GM23338 (cell line): Measurements from ENCODE around the gene QRICH2. TPM values are rescaled to one million over a fixed set of nuclear protein-coding genes. Genes with fewer than 3 reads are reported as not detected.
A peak's percentile ranks its signal among the peaks of the same experiment; 100 is the strongest.

Experiments
- ATAC-seq: fragments of 200-7000 bp; cut with Tn5 transposase; 3 replicates; pipeline ENCODE4 v1.9.1; 2020
- DNase-seq: peaks from one replicate; pipeline ENCODE4 v3.0.0-alpha.2; 2015; ENCODE audit warnings: low spot score
- H2AFZ ChIP-seq: fragments of 200-600 bp; sonication (generic); 2 replicates; pipeline ENCODE4 v1.8.0; 2016; ENCODE audit warnings: antibody characterized with exemption, mild to moderate bottlenecking, moderate library complexity
- H3F3A ChIP-seq: fragments of 200-600 bp; sonication (generic); replicated peaks from 2 replicates; pipeline ENCODE4 v1.8.0; 2017; ENCODE audit warnings: antibody characterized with exemption, mixed run types, low read depth
- H3K27ac ChIP-seq: fragments of 200-600 bp; sonication (generic); 2 replicates; pipeline ENCODE4 v1.6.1; 2016; ENCODE audit warnings: low read depth
- H3K27me3 ChIP-seq: fragments of 200-600 bp; sonication (generic); 2 replicates; pipeline ENCODE4 v1.8.0; 2016; ENCODE audit warnings: mild to moderate bottlenecking, mixed run types, moderate library complexity; ENCODE audit not compliant: insufficient read depth
- H3K36me3 ChIP-seq: fragments of 200-600 bp; sonication (generic); 2 replicates; pipeline ENCODE4 v1.8.0; 2016; ENCODE audit warnings: mild to moderate bottlenecking; ENCODE audit not compliant: insufficient read depth
- H3K4me1 ChIP-seq: fragments of 200-600 bp; sonication (generic); 2 replicates; pipeline ENCODE4 v1.8.0; 2016; ENCODE audit warnings: mild to moderate bottlenecking, moderate library complexity; ENCODE audit not compliant: insufficient read depth
- H3K4me2 ChIP-seq: fragments of 200-600 bp; sonication (generic); 2 replicates; pipeline ENCODE4 v1.7.1; 2017; ENCODE audit warnings: mixed run types
- H3K4me3 ChIP-seq: fragments of 200-600 bp; sonication (generic); 2 replicates; pipeline ENCODE4 v1.6.1; 2016; ENCODE audit warnings: mixed run types
- H3K79me2 ChIP-seq: fragments of 200-600 bp; sonication (generic); replicated peaks from 2 replicates; pipeline ENCODE4 v1.8.0; 2017; ENCODE audit warnings: mild to moderate bottlenecking; ENCODE audit not compliant: insufficient read depth
- H3K9me2 ChIP-seq: fragments of 200-600 bp; sonication (generic); 2 replicates; pipeline ENCODE4 v1.8.0; 2017; ENCODE audit not compliant: insufficient read depth
- H4K20me1 ChIP-seq: fragments of 200-600 bp; sonication (generic); replicated peaks from 2 replicates; pipeline ENCODE4 v1.8.0; 2017; ENCODE audit warnings: mild to moderate bottlenecking; ENCODE audit not compliant: insufficient read depth
- H3K27ac Mint-ChIP-seq: 2 replicates; pipeline ENCODE4 v1.8.0; 2020; ENCODE audit warnings: inconsistent platforms, mild to moderate bottlenecking, moderate library complexity, mixed read lengths
- H3K27me3 Mint-ChIP-seq: 3 replicates; pipeline ENCODE4 v1.8.0; 2022; ENCODE audit warnings: low read depth, mild to moderate bottlenecking, moderate library complexity, mixed read lengths, inconsistent platforms; ENCODE audit not compliant: insufficient read depth, poor library complexity
- H3K36me3 Mint-ChIP-seq: 3 replicates; pipeline ENCODE4 v1.8.0; 2021; ENCODE audit warnings: low read depth, mild to moderate bottlenecking, inconsistent platforms, moderate library complexity, mixed read lengths
- H3K4me1 Mint-ChIP-seq: 3 replicates; pipeline ENCODE4 v1.8.0; 2020; ENCODE audit warnings: mild to moderate bottlenecking, inconsistent platforms, mixed read lengths
- H3K4me3 Mint-ChIP-seq: 3 replicates; pipeline ENCODE4 v1.8.0; 2021; ENCODE audit warnings: moderate library complexity, mild to moderate bottlenecking, inconsistent platforms, mixed read lengths
- H3K9me3 Mint-ChIP-seq: 3 replicates; pipeline ENCODE4 v1.8.0; 2020; ENCODE audit warnings: moderate library complexity, mild to moderate bottlenecking, inconsistent platforms, mixed read lengths
- CREB1 ChIP-seq: fragments of 250-450 bp; sonication (Bioruptor Pico); IDR thresholded peaks from 2 replicates; pipeline ENCODE4 v1.5.0; 2020; ENCODE audit warnings: low read depth, mild to moderate bottlenecking, moderate library complexity
- EZH2 ChIP-seq: fragments of 200-600 bp; sonication (generic); IDR thresholded peaks from one replicate; pipeline ENCODE4 v1.8.0; 2017; ENCODE audit warnings: antibody characterized with exemption, mild to moderate bottlenecking, low read depth; ENCODE audit not compliant: unreplicated experiment
- EZH2phosphoT487 ChIP-seq: fragments of 200-600 bp; sonication (generic); IDR thresholded peaks from one replicate; pipeline ENCODE4 v1.8.1; 2018; ENCODE audit warnings: antibody characterized with exemption; ENCODE audit not compliant: unreplicated experiment
- JUNB ChIP-seq: IDR thresholded peaks from one replicate; pipeline ENCODE4 v1.6.1; 2016; ENCODE audit warnings: antibody characterized with exemption; ENCODE audit not compliant: unreplicated experiment
- NANOG ChIP-seq: IDR thresholded peaks from 2 replicates; pipeline ENCODE4 v1.6.1; 2016; ENCODE audit warnings: antibody characterized with exemption, borderline replicate concordance
- STAT1 ChIP-seq: IDR thresholded peaks from one replicate; pipeline ENCODE4 v1.6.1; 2016; ENCODE audit warnings: antibody characterized with exemption; ENCODE audit not compliant: unreplicated experiment
- ZNF114 ChIP-seq: fragments of 250-450 bp; sonication (Bioruptor Pico); IDR thresholded peaks from 2 replicates; pipeline ENCODE4 v1.5.0; 2020; ENCODE audit warnings: mild to moderate bottlenecking, moderate library complexity
- polyA plus RNA-seq: library from polyadenylated mRNA; unstranded; fragments of >200 nt; fragmentation: Nextera tagmentation; extraction: Ambion mirVana; gene quantifications from 2 replicates; pipeline ENCODE4 v1.2.1, GENCODE V29; 2016
- total RNA-seq: library from RNA; depleted of rRNA; stranded (reverse); fragments of >200 nt; shearing (Covaris generic); gene quantifications from 2 replicates; pipeline ENCODE4 v1.2.3, GENCODE V29; 2014
- TF ChIP-seq, protein P1 (sequence below): fragments of 250-450 bp; sonication (Bioruptor Pico); IDR thresholded peaks from 2 replicates; pipeline ENCODE4 v1.5.0; 2020; ENCODE audit warnings: mild to moderate bottlenecking, moderate library complexity
- TF ChIP-seq, protein P2 (sequence below): IDR thresholded peaks from one replicate; pipeline ENCODE4 v1.6.1; 2018; ENCODE audit warnings: antibody characterized with exemption; ENCODE audit not compliant: unreplicated experiment
- TF ChIP-seq, protein P3 (sequence below), 2 experiments: fragments of 200-600 bp in 1 of 2; sonication (generic) in 1 of 2; conservative IDR thresholded peaks; 2 replicates each; pipeline versions ENCODE4 v1.5.1 to v1.6.1; 2016 to 2017; ENCODE audit warnings: antibody characterized with exemption in 2 of 2, low read depth in 2 of 2, mild to moderate bottlenecking in 2 of 2, moderate library complexity in 1 of 2

QRICH2 gene
- total and polyA plus RNA-seq, 2 experiments from 2014 or later = 2.2 to 3.7 TPM

DNA sequence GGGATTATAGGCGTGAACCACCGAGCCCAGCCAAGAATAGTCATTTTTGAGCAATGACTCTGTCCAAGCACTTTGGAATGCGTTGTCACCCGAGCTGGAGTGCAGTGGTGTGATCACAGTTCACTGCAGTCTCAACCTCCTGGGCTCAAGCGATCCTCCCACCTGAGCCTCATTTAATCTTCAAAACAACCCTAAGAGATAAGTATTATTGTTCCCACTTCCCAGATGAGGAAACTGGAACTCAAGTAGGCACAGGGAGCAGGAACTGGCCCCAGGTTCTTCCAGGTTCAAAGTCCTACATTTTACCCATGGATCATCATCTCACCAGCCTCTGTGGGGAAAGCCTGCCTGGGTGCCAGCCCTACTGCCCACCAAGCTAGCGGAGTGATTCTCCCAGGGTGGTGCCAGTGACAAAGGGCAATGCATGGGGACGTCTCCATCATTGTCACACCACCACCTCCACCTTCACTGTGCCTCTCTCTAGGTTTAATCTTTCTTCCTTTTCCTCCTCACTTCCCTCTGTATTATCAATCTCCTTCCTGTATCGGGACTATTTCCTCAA, 56.5 kb downstream of the QRICH2 start:
- peaks cover 10% of the 10 kb centered on the region for H3K27me3 Mint-ChIP-seq
- H3K4me1 Mint-ChIP-seq = peaks cover 5% of the 10 kb centered on the region
- no peaks in the 10 kb centered on the region for H3K9me2 ChIP-seq
- no peaks in the 10 kb centered on the region for H3K36me3 Mint-ChIP-seq
- no peaks in the 10 kb centered on the region for H3K79me2 ChIP-seq
- no peak for ATAC-seq
- no peak overlapping the region for H3K4me3 ChIP-seq
- no peak overlapping the region; the same call in 1 of the 2 replicates for H2AFZ ChIP-seq
- no peak for TF ChIP-seq STAT1
- no peak for TF ChIP-seq CREB1 (CRISPR knock-in tag)
- TF ChIP-seq, protein P1, sequence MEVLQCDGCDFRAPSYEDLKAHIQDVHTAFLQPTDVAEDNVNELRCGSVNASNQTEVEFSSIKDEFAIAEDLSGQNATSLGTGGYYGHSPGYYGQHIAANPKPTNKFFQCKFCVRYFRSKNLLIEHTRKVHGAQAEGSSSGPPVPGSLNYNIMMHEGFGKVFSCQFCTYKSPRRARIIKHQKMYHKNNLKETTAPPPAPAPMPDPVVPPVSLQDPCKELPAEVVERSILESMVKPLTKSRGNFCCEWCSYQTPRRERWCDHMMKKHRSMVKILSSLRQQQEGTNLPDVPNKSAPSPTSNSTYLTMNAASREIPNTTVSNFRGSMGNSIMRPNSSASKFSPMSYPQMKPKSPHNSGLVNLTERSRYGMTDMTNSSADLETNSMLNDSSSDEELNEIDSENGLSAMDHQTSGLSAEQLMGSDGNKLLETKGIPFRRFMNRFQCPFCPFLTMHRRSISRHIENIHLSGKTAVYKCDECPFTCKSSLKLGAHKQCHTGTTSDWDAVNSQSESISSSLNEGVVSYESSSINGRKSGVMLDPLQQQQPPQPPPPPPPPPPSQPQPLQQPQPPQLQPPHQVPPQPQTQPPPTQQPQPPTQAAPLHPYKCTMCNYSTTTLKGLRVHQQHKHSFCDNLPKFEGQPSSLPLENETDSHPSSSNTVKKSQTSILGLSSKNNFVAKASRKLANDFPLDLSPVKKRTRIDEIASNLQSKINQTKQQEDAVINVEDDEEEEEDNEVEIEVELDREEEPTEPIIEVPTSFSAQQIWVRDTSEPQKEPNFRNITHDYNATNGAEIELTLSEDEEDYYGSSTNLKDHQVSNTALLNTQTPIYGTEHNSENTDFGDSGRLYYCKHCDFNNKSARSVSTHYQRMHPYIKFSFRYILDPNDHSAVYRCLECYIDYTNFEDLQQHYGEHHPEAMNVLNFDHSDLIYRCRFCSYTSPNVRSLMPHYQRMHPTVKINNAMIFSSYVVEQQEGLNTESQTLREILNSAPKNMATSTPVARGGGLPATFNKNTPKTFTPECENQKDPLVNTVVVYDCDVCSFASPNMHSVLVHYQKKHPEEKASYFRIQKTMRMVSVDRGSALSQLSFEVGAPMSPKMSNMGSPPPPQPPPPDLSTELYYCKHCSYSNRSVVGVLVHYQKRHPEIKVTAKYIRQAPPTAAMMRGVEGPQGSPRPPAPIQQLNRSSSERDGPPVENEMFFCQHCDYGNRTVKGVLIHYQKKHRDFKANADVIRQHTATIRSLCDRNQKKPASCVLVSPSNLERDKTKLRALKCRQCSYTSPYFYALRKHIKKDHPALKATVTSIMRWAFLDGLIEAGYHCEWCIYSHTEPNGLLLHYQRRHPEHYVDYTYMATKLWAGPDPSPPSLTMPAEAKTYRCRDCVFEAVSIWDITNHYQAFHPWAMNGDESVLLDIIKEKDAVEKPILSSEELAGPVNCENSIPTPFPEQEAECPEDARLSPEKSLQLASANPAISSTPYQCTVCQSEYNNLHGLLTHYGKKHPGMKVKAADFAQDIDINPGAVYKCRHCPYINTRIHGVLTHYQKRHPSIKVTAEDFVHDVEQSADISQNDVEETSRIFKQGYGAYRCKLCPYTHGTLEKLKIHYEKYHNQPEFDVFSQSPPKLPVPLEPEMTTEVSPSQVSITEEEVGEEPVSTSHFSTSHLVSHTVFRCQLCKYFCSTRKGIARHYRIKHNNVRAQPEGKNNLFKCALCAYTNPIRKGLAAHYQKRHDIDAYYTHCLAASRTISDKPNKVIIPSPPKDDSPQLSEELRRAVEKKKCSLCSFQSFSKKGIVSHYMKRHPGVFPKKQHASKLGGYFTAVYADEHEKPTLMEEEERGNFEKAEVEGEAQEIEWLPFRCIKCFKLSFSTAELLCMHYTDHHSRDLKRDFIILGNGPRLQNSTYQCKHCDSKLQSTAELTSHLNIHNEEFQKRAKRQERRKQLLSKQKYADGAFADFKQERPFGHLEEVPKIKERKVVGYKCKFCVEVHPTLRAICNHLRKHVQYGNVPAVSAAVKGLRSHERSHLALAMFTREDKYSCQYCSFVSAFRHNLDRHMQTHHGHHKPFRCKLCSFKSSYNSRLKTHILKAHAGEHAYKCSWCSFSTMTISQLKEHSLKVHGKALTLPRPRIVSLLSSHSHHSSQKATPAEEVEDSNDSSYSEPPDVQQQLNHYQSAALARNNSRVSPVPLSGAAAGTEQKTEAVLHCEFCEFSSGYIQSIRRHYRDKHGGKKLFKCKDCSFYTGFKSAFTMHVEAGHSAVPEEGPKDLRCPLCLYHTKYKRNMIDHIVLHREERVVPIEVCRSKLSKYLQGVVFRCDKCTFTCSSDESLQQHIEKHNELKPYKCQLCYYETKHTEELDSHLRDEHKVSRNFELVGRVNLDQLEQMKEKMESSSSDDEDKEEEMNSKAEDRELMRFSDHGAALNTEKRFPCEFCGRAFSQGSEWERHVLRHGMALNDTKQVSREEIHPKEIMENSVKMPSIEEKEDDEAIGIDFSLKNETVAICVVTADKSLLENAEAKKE (CRISPR knock-in tag) = no peak
- TF ChIP-seq EZH2 = no peak
- TF ChIP-seq EZH2phosphoT487 = no peak
- H3K4me2 ChIP-seq = no peak overlapping the region
- no peaks in the 10 kb centered on the region for H3K4me1 ChIP-seq
- H3K27ac Mint-ChIP-seq = peak overlapping the region; percentile 68; the same call in 1 of the 2 replicates
- DNase-seq = no peak
- H3F3A ChIP-seq = 0 out of 2 replicates have a peak, but pooled peaks cover 3% of the 10 kb centered on the region
- H3K9me3 Mint-ChIP-seq = no peaks in the 10 kb centered on the region
- no peak overlapping the region for H3K27ac ChIP-seq
- H3K36me3 ChIP-seq = no peaks in the 10 kb centered on the region
- no peaks in the 10 kb centered on the region for H4K20me1 ChIP-seq
- no peak overlapping the region for H3K4me3 Mint-ChIP-seq
- no peaks in the 10 kb centered on the region for H3K27me3 ChIP-seq

DNA sequence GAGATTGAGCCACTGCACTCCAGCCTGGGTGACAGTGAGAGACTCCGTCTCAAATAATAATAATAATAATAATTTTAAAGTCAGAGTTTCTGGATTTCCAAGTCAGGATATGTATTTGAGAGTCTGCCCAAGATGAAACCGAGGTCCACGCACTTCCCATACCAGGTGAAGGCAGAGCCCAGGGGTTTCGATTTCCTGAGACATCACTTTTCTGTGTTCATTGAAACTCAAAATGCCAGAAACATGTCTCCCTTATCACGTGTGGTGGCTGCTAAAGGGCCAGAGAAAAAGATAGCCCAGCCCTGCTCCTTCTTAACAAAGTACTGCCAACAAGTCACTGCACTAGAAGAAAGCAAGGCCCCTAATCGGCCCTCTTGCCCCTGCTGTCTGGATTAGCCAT, 57.9 kb downstream of the QRICH2 start:
- no peak for DNase-seq
- H3F3A ChIP-seq = 0 out of 2 replicates have a peak, but pooled peaks cover 3% of the 10 kb centered on the region
- H2AFZ ChIP-seq = no peak overlapping the region
- no peak overlapping the region for H3K27ac ChIP-seq
- no peak overlapping the region for H3K4me3 ChIP-seq
- H3K27me3 ChIP-seq = no peaks in the 10 kb centered on the region
- H3K4me2 ChIP-seq = no peak overlapping the region
- H3K9me2 ChIP-seq = no peaks in the 10 kb centered on the region
- Mint-ChIP-seq H3K4me1 (peaks cover 7% of the 10 kb centered on the region), H3K27me3 (peaks cover 2% of the 10 kb centered on the region), H3K9me3 (no peaks in the 10 kb centered on the region), H3K4me3 (no peak overlapping the region), H3K36me3 (no peaks in the 10 kb centered on the region), H3K27ac (no peak overlapping the region)
- ATAC-seq = no peak
- H3K4me1 ChIP-seq = no peaks in the 10 kb centered on the region
- no peaks in the 10 kb centered on the region for H3K36me3 ChIP-seq
- H3K79me2 ChIP-seq = no peaks in the 10 kb centered on the region
- no peaks in the 10 kb centered on the region for H4K20me1 ChIP-seq
- TF ChIP-seq EZH2phosphoT487 (no peak), JUNB (no peak), STAT1 (no peak), NANOG (no peak), ZNF114 (no peak), CREB1 (CRISPR knock-in tag) (no peak)
- TF ChIP-seq, protein P2, sequence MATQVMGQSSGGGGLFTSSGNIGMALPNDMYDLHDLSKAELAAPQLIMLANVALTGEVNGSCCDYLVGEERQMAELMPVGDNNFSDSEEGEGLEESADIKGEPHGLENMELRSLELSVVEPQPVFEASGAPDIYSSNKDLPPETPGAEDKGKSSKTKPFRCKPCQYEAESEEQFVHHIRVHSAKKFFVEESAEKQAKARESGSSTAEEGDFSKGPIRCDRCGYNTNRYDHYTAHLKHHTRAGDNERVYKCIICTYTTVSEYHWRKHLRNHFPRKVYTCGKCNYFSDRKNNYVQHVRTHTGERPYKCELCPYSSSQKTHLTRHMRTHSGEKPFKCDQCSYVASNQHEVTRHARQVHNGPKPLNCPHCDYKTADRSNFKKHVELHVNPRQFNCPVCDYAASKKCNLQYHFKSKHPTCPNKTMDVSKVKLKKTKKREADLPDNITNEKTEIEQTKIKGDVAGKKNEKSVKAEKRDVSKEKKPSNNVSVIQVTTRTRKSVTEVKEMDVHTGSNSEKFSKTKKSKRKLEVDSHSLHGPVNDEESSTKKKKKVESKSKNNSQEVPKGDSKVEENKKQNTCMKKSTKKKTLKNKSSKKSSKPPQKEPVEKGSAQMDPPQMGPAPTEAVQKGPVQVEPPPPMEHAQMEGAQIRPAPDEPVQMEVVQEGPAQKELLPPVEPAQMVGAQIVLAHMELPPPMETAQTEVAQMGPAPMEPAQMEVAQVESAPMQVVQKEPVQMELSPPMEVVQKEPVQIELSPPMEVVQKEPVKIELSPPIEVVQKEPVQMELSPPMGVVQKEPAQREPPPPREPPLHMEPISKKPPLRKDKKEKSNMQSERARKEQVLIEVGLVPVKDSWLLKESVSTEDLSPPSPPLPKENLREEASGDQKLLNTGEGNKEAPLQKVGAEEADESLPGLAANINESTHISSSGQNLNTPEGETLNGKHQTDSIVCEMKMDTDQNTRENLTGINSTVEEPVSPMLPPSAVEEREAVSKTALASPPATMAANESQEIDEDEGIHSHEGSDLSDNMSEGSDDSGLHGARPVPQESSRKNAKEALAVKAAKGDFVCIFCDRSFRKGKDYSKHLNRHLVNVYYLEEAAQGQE = no peak
- TF ChIP-seq, protein P3, sequence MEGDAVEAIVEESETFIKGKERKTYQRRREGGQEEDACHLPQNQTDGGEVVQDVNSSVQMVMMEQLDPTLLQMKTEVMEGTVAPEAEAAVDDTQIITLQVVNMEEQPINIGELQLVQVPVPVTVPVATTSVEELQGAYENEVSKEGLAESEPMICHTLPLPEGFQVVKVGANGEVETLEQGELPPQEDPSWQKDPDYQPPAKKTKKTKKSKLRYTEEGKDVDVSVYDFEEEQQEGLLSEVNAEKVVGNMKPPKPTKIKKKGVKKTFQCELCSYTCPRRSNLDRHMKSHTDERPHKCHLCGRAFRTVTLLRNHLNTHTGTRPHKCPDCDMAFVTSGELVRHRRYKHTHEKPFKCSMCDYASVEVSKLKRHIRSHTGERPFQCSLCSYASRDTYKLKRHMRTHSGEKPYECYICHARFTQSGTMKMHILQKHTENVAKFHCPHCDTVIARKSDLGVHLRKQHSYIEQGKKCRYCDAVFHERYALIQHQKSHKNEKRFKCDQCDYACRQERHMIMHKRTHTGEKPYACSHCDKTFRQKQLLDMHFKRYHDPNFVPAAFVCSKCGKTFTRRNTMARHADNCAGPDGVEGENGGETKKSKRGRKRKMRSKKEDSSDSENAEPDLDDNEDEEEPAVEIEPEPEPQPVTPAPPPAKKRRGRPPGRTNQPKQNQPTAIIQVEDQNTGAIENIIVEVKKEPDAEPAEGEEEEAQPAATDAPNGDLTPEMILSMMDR (conservative IDR thresholded peaks at IDR 0.05; ENCODE audit: low read depth in 2 of 2) = no peak
